ENCODE data around the gene EPHA3. TPM values are rescaled to one million over a fixed set of nuclear protein-coding genes. Genes with fewer than 3 reads are reported as not detected.

The EPHA3 gene
- total RNA-seq, 1 donor: 6.1 TPM

DNA sequence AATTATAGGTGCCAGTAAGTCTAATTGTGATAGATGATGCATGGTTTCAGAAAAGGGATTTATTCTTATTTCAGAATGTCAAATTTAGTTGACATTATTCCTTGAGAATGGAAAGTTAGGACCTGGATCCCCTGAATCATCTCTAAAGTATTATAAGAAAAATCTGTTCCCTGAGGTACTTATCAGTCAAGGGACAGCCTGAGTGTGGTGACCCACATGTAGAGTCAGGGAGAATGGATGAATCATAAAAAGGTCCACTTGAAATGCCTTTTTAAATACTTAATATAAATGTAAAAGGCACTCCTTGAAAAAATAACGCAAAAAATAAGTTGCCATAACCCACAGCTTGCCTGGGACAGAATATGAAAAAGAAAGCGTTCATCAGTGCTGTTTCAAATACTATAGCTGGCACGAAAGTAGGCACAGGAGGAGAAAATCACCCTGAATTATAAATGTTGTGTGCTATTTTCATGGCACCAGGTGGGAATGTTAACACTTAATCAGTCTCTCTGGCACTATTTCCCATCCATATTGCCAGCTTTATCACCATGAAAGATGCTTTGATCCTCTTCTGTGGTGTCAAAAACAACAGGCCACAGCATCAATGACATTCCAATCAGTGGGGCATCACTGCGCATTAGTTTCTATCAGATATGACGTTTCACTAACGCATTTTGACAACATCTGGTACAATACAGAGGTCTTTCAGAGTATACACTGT is 208.5 kb downstream of the EPHA3 start:
- no peak overlapping the region for H3K4me3 ChIP-seq (ENCODE audit: low read depth, low read length)
- DNase-seq (ENCODE audit: low read depth): no peak
- TF ChIP-seq, protein P1, sequence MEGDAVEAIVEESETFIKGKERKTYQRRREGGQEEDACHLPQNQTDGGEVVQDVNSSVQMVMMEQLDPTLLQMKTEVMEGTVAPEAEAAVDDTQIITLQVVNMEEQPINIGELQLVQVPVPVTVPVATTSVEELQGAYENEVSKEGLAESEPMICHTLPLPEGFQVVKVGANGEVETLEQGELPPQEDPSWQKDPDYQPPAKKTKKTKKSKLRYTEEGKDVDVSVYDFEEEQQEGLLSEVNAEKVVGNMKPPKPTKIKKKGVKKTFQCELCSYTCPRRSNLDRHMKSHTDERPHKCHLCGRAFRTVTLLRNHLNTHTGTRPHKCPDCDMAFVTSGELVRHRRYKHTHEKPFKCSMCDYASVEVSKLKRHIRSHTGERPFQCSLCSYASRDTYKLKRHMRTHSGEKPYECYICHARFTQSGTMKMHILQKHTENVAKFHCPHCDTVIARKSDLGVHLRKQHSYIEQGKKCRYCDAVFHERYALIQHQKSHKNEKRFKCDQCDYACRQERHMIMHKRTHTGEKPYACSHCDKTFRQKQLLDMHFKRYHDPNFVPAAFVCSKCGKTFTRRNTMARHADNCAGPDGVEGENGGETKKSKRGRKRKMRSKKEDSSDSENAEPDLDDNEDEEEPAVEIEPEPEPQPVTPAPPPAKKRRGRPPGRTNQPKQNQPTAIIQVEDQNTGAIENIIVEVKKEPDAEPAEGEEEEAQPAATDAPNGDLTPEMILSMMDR (IDR thresholded peaks at IDR 0.05; ENCODE audit: insufficient read depth, low read length): no peak

GRCh38 chr3:89320186-89320585 is 212.8 kb downstream of the EPHA3 start:
- no peak overlapping the region for H3K4me3 ChIP-seq (ENCODE audit: low read depth, low read length)
- no peak for DNase-seq (ENCODE audit: low read depth)

DNA sequence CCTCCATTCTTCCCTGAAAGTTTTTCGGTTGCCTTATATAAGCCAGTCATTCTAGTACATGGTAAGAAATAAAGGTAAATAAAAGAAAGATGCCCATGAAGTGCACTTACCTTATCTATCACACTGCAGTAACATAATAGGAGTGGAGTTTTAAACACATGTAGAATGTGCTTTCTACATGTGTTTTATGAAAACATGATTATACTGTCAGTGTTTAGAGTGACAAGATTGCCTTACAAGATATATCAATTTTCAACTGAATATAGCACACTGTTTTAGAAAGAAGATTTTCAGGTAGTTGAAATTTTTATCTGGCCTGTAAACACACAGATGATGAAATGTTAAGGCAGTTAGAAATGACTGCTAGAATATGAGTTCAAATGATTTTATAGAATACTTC is 219.6 kb downstream of the EPHA3 start:
- H3K4me3 ChIP-seq (ENCODE audit: low read depth, low read length): no peak overlapping the region
- TF ChIP-seq, protein P1 (IDR thresholded peaks at IDR 0.05; ENCODE audit: insufficient read depth, low read length): no peak
- DNase-seq (ENCODE audit: low read depth): no peak

More at GRCh38 chr3:89320186-89320585, 212.8 kb downstream of the EPHA3 start:
- TF ChIP-seq, protein P1 (IDR thresholded peaks at IDR 0.05; ENCODE audit: insufficient read depth, low read length): no peak

DNA sequence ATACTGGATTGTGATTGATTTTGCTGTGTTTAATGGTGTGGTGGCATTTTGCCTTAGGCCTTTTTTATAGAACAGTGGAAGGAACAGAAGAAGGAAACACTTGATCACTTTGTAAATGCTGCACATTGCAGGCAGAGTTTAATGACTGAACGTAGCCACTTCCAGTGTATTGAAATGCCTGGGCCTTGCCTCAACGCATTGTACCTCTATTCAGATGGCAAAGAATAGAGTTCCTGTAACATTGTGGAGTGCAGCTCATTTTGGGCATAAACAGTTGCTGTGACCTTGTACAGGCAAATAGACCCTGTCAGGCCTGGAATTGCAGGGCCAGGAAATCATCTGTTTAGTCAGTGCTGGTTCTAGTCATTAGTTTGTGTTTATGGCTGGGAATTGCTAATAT is 225.0 kb downstream of the EPHA3 start:
- TF ChIP-seq, protein P1 (IDR thresholded peaks at IDR 0.05; ENCODE audit: insufficient read depth, low read length): no peak
- no peak for DNase-seq (ENCODE audit: low read depth)
- no peak overlapping the region for H3K4me3 ChIP-seq (ENCODE audit: low read depth, low read length)

DNA sequence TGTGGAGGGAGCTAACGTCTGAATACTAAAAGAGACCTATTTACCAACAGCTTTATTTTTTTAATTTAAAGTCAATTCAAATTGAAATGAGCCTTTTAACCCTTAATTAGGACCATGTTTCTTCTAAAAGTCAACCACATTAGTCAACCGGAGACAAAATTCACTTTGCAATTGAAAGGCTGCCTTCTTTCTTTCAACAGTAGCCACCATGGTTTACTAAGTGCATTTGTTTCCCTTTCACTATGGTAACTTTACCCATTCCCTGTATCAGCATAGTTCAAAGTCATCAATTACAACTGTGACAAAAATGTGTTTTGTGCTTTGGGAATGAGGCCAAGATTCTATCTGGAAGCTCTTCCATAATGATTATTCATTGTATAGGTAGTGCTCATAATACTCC is 225.4 kb downstream of the EPHA3 start:
- TF ChIP-seq, protein P1 (IDR thresholded peaks at IDR 0.05; ENCODE audit: insufficient read depth, low read length): no peak
- no peak overlapping the region for H3K4me3 ChIP-seq (ENCODE audit: low read depth, low read length)
- no peak for DNase-seq (ENCODE audit: low read depth)

GRCh38 chr3:89335693-89336092 is 228.3 kb downstream of the EPHA3 start:
- TF ChIP-seq, protein P1 (IDR thresholded peaks at IDR 0.05; ENCODE audit: insufficient read depth, low read length): no peak
- no peak overlapping the region for H3K4me3 ChIP-seq (ENCODE audit: low read depth, low read length)
- no peak for DNase-seq (ENCODE audit: low read depth)

GRCh38 chr3:89340408-89340807 is 233.0 kb downstream of the EPHA3 start:
- TF ChIP-seq, protein P1 (IDR thresholded peaks at IDR 0.05; ENCODE audit: insufficient read depth, low read length): no peak
- no peak overlapping the region for H3K4me3 ChIP-seq (ENCODE audit: low read depth, low read length)
- peak; percentile 5 for DNase-seq (ENCODE audit: low read depth)
